Neural cell (in vitro differentiated cells): ENCODE data around the gene DNAJC19.

ENCODE experiments used
- EP300 ChIP-seq: fragments of 450-650 bp; conservative IDR thresholded peaks from 2 replicates; pipeline ENCODE4 v1.6.1; 2014; ENCODE audit warnings: antibody characterized with exemption, mild to moderate bottlenecking, moderate library complexity; ENCODE audit not compliant: poor library complexity, severe bottlenecking
- MXI1 ChIP-seq: fragments of 450-650 bp; conservative IDR thresholded peaks from 2 replicates; pipeline ENCODE4 v1.6.1; 2014; ENCODE audit warnings: antibody characterized with exemption, mild to moderate bottlenecking; ENCODE audit not compliant: poor library complexity, severe bottlenecking
- POLR2AphosphoS5 ChIP-seq: IDR thresholded peaks from 2 replicates; pipeline ENCODE4 v1.6.1; 2012
- SMC3 ChIP-seq: fragments of 450-650 bp; conservative IDR thresholded peaks from 2 replicates; pipeline ENCODE4 v1.6.1; 2014; ENCODE audit warnings: antibody characterized with exemption, mild to moderate bottlenecking, moderate library complexity; ENCODE audit not compliant: poor library complexity
- TAF1 ChIP-seq: IDR thresholded peaks from 2 replicates; pipeline ENCODE4 v1.6.1; 2012; ENCODE audit warnings: low read depth
- TF ChIP-seq, protein P1 (sequence below): fragments of 450-650 bp; IDR thresholded peaks from 2 replicates; pipeline ENCODE4 v1.5.1; 2014; ENCODE audit warnings: antibody characterized with exemption, mild to moderate bottlenecking, moderate library complexity; ENCODE audit not compliant: poor library complexity, severe bottlenecking

DNA sequence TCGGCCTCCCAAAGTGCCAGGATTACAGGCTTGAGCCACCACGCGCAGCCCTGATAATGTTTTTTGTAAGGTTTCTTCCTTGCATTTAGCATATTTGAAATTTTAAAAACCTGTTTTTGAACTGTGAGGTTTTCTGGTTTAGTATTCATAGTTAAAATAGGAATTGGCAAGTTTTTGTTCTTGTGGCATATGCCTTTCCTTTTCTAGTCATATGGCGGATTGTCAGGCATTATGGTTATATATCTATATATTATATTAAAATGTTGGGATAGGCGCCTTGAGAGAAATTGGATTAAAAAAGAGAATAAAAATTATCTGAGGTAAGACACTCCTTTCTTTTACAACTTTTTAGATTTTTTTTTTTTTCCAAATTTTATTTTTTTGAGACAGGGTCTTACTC, 48.7 kb downstream of the DNAJC19 start:
- TF ChIP-seq, protein P1, sequence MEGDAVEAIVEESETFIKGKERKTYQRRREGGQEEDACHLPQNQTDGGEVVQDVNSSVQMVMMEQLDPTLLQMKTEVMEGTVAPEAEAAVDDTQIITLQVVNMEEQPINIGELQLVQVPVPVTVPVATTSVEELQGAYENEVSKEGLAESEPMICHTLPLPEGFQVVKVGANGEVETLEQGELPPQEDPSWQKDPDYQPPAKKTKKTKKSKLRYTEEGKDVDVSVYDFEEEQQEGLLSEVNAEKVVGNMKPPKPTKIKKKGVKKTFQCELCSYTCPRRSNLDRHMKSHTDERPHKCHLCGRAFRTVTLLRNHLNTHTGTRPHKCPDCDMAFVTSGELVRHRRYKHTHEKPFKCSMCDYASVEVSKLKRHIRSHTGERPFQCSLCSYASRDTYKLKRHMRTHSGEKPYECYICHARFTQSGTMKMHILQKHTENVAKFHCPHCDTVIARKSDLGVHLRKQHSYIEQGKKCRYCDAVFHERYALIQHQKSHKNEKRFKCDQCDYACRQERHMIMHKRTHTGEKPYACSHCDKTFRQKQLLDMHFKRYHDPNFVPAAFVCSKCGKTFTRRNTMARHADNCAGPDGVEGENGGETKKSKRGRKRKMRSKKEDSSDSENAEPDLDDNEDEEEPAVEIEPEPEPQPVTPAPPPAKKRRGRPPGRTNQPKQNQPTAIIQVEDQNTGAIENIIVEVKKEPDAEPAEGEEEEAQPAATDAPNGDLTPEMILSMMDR: no peak
- TF ChIP-seq MXI1 (no peak), SMC3 (no peak), POLR2AphosphoS5 (no peak), TAF1 (no peak), EP300 (no peak)
